Caco-2 (cell line): ENCODE results near the gene ATOH8. TPM values are rescaled to one million over a fixed set of nuclear protein-coding genes. Genes with fewer than 3 reads are reported as not detected.

Experiments used
- BruUV-seq: library from RNA; stranded (reverse); fragments of 400-500 nt; replicated peaks from 2 replicates; lab custom pipeline; 2021; lab: Mats Ljungman, UMichigan
- CTCF ChIA-PET: fragments of 300-600 bp; sonication (Branson Sonifier 250); formaldehyde crosslinking; loops from one replicate; lab custom pipeline; 2022; ENCODE audit warnings: antibody characterized with exemption; lab: Charles Lee
- POLR2A ChIA-PET: fragments of 300-600 bp; sonication (Branson Sonifier 250); formaldehyde crosslinking; loops from one replicate; lab custom pipeline; 2022; ENCODE audit warnings: antibody characterized with exemption; lab: Charles Lee
- DNase-seq, 2 experiments: peaks; one replicate each; pipeline versions ENCODE4 v3.0.0 to v3.0.0-alpha.2; 2020 to 2022
- H3K27me3 ChIP-seq: replicated peaks from 2 replicates; pipeline ENCODE4 v1.6.0; 2011; ENCODE audit warnings: low read length; ENCODE audit not compliant: control insufficient read depth, insufficient read depth
- H3K36me3 ChIP-seq: 2 replicates; pipeline ENCODE4 v1.5.1; 2011; ENCODE audit warnings: low read length; ENCODE audit not compliant: control insufficient read depth, insufficient read depth
- H3K4me1 ChIP-seq: fragments of 250-450 bp; sonication (Bioruptor Pico); 2 replicates; pipeline ENCODE4 v1.5.1; 2020; ENCODE audit warnings: mild to moderate bottlenecking
- H3K4me3 ChIP-seq: 2 replicates; pipeline ENCODE4 v1.5.1; 2011; ENCODE audit warnings: low read depth, mild to moderate bottlenecking, control low read depth, low read length
- H3K9me3 ChIP-seq: fragments of 250-450 bp; sonication (Bioruptor Pico); 2 replicates; pipeline ENCODE4 v1.5.1; 2020; ENCODE audit warnings: mild to moderate bottlenecking, moderate library complexity
- H3K27ac Mint-ChIP-seq: one replicate; pipeline ENCODE4 v1.8.0; 2022; ENCODE audit warnings: mixed read lengths; ENCODE audit not compliant: unreplicated experiment
- H3K27me3 Mint-ChIP-seq: one replicate; pipeline ENCODE4 v1.8.0; 2022; ENCODE audit warnings: mixed read lengths; ENCODE audit not compliant: insufficient read depth, unreplicated experiment
- H3K36me3 Mint-ChIP-seq: one replicate; pipeline ENCODE4 v1.8.0; 2022; ENCODE audit warnings: mild to moderate bottlenecking, mixed read lengths; ENCODE audit not compliant: insufficient read depth, unreplicated experiment
- H3K4me1 Mint-ChIP-seq: one replicate; pipeline ENCODE4 v1.8.0; 2022; ENCODE audit warnings: low read depth, mixed read lengths; ENCODE audit not compliant: unreplicated experiment
- H3K4me3 Mint-ChIP-seq: one replicate; pipeline ENCODE4 v1.8.0; 2022; ENCODE audit warnings: mild to moderate bottlenecking, moderate library complexity, mixed read lengths; ENCODE audit not compliant: unreplicated experiment
- H3K9me3 Mint-ChIP-seq: one replicate; pipeline ENCODE4 v1.8.0; 2022; ENCODE audit warnings: mixed read lengths; ENCODE audit not compliant: unreplicated experiment
- intact Hi-C: fragments of 100-400 bp; cut with micrococcal nuclease; formaldehyde crosslinking; loops from one replicate; pipeline ENCODE4 v1.10.0; 2022; ENCODE audit not compliant: unreplicated experiment
- total RNA-seq: library from RNA; stranded (reverse); gene quantifications from 2 replicates; pipeline ENCODE4 v1.2.3, GENCODE V29; 2022
- TF ChIP-seq, protein P1 (sequence below), 2 experiments: fragments of 200-600 bp in 1 of 2; IDR thresholded peaks; 1 replicate in 1 of 2; 2 replicates in 1 of 2; pipeline versions ENCODE4 v1.5.1 to v1.8.0; 2011 to 2022; ENCODE audit warnings: antibody characterized with exemption in 1 of 2, control low read depth in 1 of 2, inconsistent platforms in 1 of 2, low read depth in 1 of 2, low read length in 1 of 2, mild to moderate bottlenecking in 1 of 2, moderate library complexity in 1 of 2; ENCODE audit not compliant: insufficient read depth in 1 of 2, severe bottlenecking in 1 of 2, unreplicated experiment in 1 of 2

The ATOH8 gene
- total RNA-seq, 1 experiment from 2014 or later, result not detected

DNA sequence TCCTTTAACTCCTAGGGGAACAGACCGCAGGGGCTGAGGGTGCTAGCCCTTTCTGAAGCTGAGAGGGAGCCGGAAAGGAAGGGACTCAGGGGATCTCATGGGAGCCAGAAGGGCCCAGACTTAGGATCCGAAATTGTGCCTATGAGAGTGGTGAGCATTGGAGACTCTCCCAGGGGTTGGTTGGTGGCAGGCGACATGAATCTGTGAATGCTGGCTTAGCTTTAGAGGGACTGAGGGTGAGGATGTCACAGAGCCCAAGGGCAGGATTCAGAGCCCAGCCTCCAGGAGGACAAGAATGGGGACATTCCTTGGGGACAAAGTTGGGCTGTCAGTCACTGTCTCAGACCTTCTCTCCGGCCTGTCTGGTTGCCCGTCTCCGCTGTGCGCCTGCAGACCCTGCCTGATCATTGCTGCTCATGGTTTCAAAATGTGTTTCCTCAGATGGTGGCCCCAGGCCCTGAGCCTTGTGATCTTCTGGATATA is 42.2 kb upstream of the ATOH8 start:
- Mint-ChIP-seq H3K4me1 (no peaks in the 10 kb centered on the region), H3K4me3 (no peak overlapping the region), H3K36me3 (no peaks in the 10 kb centered on the region), H3K27me3 (no peaks in the 10 kb centered on the region), H3K9me3 (no peaks in the 10 kb centered on the region), H3K27ac (no peak overlapping the region)
- no peaks in the 10 kb centered on the region for H3K36me3 ChIP-seq
- CTCF ChIA-PET, result no interaction called here
- no peaks in the 10 kb centered on the region for H3K4me1 ChIP-seq
- H3K4me3 ChIP-seq, result no peak overlapping the region
- H3K27me3 ChIP-seq, result no peaks in the 10 kb centered on the region; the same call in 1 of the 2 replicates
- TF ChIP-seq, protein P1, sequence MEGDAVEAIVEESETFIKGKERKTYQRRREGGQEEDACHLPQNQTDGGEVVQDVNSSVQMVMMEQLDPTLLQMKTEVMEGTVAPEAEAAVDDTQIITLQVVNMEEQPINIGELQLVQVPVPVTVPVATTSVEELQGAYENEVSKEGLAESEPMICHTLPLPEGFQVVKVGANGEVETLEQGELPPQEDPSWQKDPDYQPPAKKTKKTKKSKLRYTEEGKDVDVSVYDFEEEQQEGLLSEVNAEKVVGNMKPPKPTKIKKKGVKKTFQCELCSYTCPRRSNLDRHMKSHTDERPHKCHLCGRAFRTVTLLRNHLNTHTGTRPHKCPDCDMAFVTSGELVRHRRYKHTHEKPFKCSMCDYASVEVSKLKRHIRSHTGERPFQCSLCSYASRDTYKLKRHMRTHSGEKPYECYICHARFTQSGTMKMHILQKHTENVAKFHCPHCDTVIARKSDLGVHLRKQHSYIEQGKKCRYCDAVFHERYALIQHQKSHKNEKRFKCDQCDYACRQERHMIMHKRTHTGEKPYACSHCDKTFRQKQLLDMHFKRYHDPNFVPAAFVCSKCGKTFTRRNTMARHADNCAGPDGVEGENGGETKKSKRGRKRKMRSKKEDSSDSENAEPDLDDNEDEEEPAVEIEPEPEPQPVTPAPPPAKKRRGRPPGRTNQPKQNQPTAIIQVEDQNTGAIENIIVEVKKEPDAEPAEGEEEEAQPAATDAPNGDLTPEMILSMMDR (IDR thresholded peaks at IDR 0.05; ENCODE audit: insufficient read depth in 1 of 2, low read depth in 1 of 2, low read length in 1 of 2, severe bottlenecking in 1 of 2, unreplicated experiment in 1 of 2), result no peak
- no peak for DNase-seq
- BruUV-seq, result no TSS peak
- H3K9me3 ChIP-seq, result no peaks in the 10 kb centered on the region
- intact Hi-C loops, result no loop called here
- POLR2A ChIA-PET, result no interaction called here

DNA sequence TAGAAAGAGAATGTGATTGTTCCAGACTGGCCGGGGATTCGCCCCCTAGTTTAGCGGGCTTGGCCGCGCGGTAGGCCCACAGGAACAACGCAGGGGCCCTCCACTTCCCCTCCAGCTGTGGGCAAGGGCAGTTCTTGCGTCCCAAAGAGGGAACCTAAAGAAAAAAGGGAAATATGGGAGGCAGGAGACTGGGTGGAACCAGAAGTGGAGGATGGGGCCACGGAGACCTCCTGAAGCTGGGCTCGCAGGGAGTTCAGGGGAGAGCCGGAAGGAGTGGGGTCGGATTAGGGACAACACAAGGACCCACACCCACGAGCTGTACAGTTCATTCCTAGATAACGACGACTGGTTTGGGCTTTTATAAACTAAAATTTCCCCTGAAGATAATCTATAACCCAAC is 41.5 kb upstream of the ATOH8 start:
- Mint-ChIP-seq H3K27ac (no peak overlapping the region), H3K36me3 (no peaks in the 10 kb centered on the region), H3K4me1 (no peaks in the 10 kb centered on the region), H3K27me3 (no peaks in the 10 kb centered on the region), H3K9me3 (no peaks in the 10 kb centered on the region), H3K4me3 (no peak overlapping the region)
- no peaks in the 10 kb centered on the region for H3K36me3 ChIP-seq
- H3K4me1 ChIP-seq, result no peaks in the 10 kb centered on the region
- intact Hi-C loops, result no loop called here
- no TSS peak for BruUV-seq
- TF ChIP-seq, protein P1 (IDR thresholded peaks at IDR 0.05; ENCODE audit: insufficient read depth in 1 of 2, low read depth in 1 of 2, low read length in 1 of 2, severe bottlenecking in 1 of 2, unreplicated experiment in 1 of 2), result no peak
- no peaks in the 10 kb centered on the region for H3K9me3 ChIP-seq
- CTCF ChIA-PET, result no interaction called here
- POLR2A ChIA-PET, result no interaction called here
- no peak for DNase-seq
- no peak overlapping the region for H3K4me3 ChIP-seq
- no peaks in the 10 kb centered on the region; the same call in 1 of the 2 replicates for H3K27me3 ChIP-seq

DNA sequence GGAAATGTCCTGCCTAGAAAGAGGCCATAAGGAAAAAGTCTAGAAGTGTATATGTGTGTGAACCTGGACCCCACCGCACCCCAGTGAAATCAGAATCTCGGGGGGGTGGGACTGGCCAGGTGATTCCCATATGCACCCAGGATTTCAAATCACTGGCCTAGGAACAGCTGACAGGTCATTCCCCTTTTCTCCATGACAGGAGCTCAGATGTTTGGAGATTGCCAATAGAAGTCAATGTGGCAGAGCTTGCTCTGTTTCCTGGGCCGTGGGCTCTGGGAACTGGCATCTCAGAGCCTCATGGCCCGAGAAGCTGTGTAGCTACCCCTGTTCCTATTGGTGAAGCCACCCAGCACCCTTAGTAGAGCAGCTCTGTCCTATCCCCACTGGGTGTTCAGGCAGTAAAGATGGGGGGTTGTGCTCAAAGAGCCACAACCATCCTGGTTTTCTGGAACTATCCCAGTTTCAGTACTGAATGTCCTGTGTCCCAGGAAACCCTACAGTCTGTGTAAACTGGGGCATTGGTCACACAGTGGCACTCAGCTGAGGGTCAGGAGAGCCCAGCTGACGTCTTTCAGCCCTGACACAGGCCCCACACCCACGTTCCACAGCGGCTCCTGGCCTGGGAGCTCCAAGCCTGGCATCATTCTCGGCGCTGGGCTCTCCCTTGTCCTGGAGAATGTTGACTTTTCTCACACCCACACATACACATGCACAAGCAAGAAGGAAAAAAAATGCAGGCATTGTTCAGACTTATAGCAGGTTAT is 40.8 kb upstream of the ATOH8 start:
- H3K36me3 Mint-ChIP-seq, result no peaks in the 10 kb centered on the region
- ChIA-PET CTCF (no interaction called here), POLR2A (no interaction called here)
- TF ChIP-seq, protein P1 (IDR thresholded peaks at IDR 0.05; ENCODE audit: insufficient read depth in 1 of 2, low read depth in 1 of 2, low read length in 1 of 2, severe bottlenecking in 1 of 2, unreplicated experiment in 1 of 2), result no peak
- no peak overlapping the region for H3K4me3 Mint-ChIP-seq
- no peaks in the 10 kb centered on the region for H3K9me3 Mint-ChIP-seq
- H3K4me1 Mint-ChIP-seq, result no peaks in the 10 kb centered on the region
- no peaks in the 10 kb centered on the region for H3K4me1 ChIP-seq
- no peaks in the 10 kb centered on the region; the same call in 1 of the 2 replicates for H3K27me3 ChIP-seq
- intact Hi-C loops, result no loop called here
- no peak overlapping the region for H3K27ac Mint-ChIP-seq
- no peaks in the 10 kb centered on the region for H3K27me3 Mint-ChIP-seq
- no peak for DNase-seq
- H3K36me3 ChIP-seq, result no peaks in the 10 kb centered on the region
- H3K4me3 ChIP-seq, result no peak overlapping the region
- no TSS peak for BruUV-seq
- no peaks in the 10 kb centered on the region for H3K9me3 ChIP-seq
